HG03066 (cell line): ENCODE data around the gene PLAAT2.
"Not testable (repeated sequence)": the region's sequence is repeated elsewhere in the genome, so short reads cannot be mapped to it uniquely, and the experiment has no call there.

Source experiments
- ATAC-seq: cut with Tn5 transposase; IDR thresholded peaks from one replicate; pipeline ENCODE4 v1.9.1; 2021; ENCODE audit warnings: low read depth; ENCODE audit not compliant: unreplicated experiment

PLAAT2 gene

GRCh38 chr11:63581224-63581623 lies 18.0 kb upstream of the PLAAT2 start:
- ATAC-seq: not testable (repeated sequence)

GRCh38 chr11:63578882-63579281 lies 15.7 kb upstream of the PLAAT2 start:
- not testable (repeated sequence) for ATAC-seq

DNA sequence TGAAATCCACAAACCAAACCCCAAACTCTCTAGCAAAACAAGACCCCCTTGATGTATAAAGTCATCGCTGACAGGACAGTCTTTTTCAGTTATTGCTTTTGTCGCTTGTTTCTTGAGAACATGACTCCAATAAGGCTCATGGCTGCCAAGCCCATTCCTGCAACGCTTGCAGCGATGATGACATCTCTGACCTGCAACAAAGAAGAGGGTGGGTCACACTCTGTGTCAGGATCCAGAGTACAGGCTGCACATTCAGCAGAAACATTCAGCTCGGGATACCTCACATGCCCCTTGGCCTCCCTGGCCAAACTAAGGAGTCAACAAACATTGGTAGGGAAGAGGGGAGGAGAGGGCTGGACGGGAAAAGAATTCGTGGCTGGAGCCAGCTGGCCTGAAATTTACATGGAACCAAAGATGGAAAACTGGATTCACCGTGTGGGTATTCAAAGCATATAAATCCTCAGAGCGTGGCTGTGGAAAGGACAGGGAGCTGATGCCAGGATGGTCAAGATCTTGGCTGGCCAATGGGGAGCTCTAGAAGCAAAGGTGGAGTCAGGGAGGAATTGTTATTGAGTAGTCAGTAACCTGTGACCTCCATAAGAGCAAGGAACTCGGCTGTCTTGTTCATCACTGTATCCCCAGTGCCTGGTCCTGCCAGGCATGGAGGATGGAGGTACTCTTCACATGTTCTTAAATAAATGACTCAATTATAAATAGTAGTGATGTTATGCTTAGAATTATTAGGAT lies 11.8 kb upstream of the PLAAT2 start:
- no peak for ATAC-seq

- no peak for ATAC-seq
These were observed 11.0 kb upstream of the PLAAT2 start for GRCh38 chr11:63573881-63574855.

DNA sequence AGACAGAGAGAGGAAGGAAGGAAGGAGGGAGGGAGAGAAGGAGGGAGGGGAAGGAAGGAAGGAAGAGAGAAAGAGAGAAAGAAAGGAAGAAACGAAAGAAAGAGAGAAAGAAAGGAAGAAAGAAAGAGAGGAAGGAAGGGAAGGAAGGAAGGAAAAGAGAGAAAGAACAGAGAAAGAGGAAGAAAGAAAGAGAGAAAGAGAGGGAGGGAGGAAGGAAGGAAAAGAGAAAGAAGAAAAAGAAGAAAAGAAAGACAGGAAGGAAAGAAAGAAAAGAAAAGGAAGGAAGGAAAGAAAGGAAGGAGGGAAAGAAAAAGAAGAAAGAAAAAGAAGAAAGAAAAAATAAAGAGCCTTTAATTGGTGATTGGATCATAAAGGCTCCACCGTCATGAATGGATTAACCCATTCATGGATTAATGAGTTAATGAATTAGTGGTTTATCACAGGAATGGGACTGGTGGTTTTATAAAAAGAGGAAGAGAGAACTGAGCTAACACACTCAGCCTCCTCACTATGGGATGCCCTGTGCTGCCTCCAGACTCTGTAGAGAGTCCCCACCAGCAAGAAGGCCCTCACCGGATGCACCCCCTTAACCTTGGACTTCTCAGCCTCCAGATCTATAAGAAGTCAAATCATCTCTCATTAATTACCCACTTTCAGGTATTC lies 9.0 kb upstream of the PLAAT2 start:
- ATAC-seq: no peak

GRCh38 chr11:63569570-63569969 lies 6.4 kb upstream of the PLAAT2 start:
- ATAC-seq: no peak

GRCh38 chr11:63567044-63567840 lies 4.1 kb upstream of the PLAAT2 start:
- ATAC-seq: peak; percentile 73

DNA sequence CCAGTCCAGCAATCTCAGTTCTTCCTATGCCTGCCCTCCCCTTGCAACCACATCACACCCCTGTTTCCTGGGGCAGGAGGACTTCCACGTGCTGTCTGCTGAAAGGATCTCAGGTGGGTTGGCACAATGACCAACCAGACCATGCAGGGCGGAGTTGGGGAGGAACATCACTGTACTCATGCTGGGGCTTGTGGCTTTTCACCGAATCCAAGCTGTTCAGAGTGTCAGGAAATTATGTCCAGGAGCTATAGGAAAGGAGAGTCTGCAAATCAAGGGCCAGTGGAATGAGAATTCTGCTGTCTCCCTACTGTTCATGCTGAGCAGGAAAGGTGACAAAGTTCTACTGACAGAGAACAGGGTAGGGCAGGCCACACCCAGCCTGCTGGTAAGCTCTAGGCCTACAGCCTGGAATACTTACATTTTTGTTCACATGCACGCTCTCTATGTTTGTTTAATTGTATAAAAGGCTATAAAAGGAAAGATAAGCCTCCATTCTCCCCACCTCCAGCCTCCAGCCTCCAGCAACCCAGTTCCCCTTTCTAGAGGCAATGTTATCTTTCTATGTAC lies 1.7 kb upstream of the PLAAT2 start:
- no peak for ATAC-seq

GRCh38 chr11:63564056-63564774 lies 1.0 kb upstream of the PLAAT2 start:
- ATAC-seq: peak; percentile 67

DNA sequence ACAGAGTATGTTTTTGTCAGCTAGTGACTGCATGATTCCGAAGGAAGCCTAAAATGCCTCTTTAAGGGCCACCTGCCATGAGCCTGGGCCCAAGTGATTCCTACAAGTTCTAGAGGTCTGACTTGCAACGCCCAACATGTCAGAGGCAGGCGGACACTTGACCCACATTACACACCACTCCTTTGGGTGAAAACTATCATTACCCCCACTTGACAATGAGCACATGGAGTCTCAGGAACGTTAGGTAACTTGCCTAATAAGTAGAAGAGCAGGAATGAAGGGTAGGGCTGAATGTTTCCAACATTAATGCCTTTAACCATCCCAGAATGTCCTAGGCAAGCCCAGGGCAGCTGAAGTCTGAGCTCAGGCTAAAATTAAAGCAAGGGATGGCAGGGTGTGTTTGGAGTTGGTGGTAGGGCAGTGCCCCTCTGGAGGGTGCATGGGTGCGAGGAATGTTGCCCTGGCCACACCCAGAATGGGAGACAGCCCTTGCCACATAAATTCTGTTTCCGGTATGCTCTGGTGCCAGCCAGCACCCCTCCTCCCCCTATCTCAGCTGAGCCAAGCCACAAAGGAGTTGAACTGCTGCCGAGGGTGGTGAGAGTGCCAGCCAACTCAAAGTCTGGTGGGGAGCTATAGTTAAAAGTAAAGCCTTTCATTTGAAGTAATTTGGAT lies 2.5 kb downstream of the PLAAT2 start:
- ATAC-seq: no peak

GRCh38 chr11:63558459-63559157 lies 4.6 kb downstream of the PLAAT2 start:
- ATAC-seq: no peak

GRCh38 chr11:63557570-63557969 lies 5.6 kb downstream of the PLAAT2 start:
- no peak for ATAC-seq

- ATAC-seq: no peak
These were observed 6.7 kb downstream of the PLAAT2 start for GRCh38 chr11:63556404-63557013.

GRCh38 chr11:63554877-63555223 lies 8.3 kb downstream of the PLAAT2 start:
- ATAC-seq: no peak

GRCh38 chr11:63553759-63554158 lies 9.4 kb downstream of the PLAAT2 start:
- ATAC-seq: no peak

GRCh38 chr11:63552921-63553320 lies 10.3 kb downstream of the PLAAT2 start:
- no peak for ATAC-seq

DNA sequence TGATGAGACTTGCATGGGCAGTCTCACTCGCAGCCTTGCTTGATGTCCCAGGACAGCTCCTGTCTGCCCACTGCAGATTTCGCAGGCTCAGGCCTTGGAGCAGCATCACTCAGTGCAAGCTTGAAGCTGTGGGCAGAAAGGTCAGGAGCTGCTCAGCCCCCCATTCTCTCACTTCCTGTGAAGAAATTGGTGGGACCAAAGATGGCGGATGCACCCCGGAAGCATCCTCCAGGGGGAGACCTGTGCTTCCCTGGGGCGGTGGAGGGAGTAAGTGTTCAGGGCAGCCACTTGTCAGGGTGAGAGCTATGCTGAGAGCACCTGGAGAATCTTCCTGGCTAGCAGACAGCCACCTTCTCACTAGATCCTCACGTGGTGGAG lies 11.3 kb downstream of the PLAAT2 start:
- ATAC-seq: no peak
